Liver (tissue), 3 donors: ENCODE data around the gene TUBA3D.

Source experiments
- CTCF ChIP-seq: fragments of 150-350 bp; IDR thresholded peaks from 2 replicates; pipeline ENCODE4 v1.5.1; 2017; ENCODE audit warnings: improper control_type of control experiment, low read depth, low read length; ENCODE audit not compliant: missing input control
- EGR1 ChIP-seq, 2 donors: IDR thresholded peaks; 2 replicates each; pipeline ENCODE4 v1.6.1; 2016 to 2018; ENCODE audit warnings: antibody characterized with exemption in 2 of 2, low read depth in 2 of 2
- GABPA ChIP-seq, 2 donors: IDR thresholded peaks in 1 of 2; conservative IDR thresholded peaks in 1 of 2; 2 replicates each; pipeline ENCODE4 v1.6.1; 2016; ENCODE audit warnings: antibody characterized with exemption in 2 of 2, mild to moderate bottlenecking in 1 of 2, moderate library complexity in 1 of 2
- JUND ChIP-seq, 2 donors: IDR thresholded peaks; 2 replicates each; pipeline ENCODE4 v1.6.1; 2016; ENCODE audit warnings: antibody characterized with exemption in 2 of 2
- NR2F2 ChIP-seq: IDR thresholded peaks from 2 replicates; pipeline ENCODE4 v1.6.1; 2016; ENCODE audit warnings: antibody characterized with exemption
- RAD21 ChIP-seq, 2 donors: IDR thresholded peaks; 2 replicates each; pipeline ENCODE4 v1.6.1; 2016; ENCODE audit warnings: antibody characterized with exemption in 2 of 2, mild to moderate bottlenecking in 2 of 2
- REST ChIP-seq: IDR thresholded peaks from 2 replicates; pipeline ENCODE4 v1.6.1; 2016; ENCODE audit warnings: antibody characterized with exemption, mild to moderate bottlenecking
- RXRA ChIP-seq, 2 donors: IDR thresholded peaks; 2 replicates each; pipeline ENCODE4 v1.6.1; 2017 to 2018; ENCODE audit warnings: antibody characterized with exemption in 2 of 2, mild to moderate bottlenecking in 1 of 2
- SP1 ChIP-seq: IDR thresholded peaks from 2 replicates; pipeline ENCODE4 v1.6.1; 2018; ENCODE audit warnings: antibody characterized with exemption, mild to moderate bottlenecking
- TAF1 ChIP-seq: conservative IDR thresholded peaks from 2 replicates; pipeline ENCODE4 v1.6.1; 2016; ENCODE audit warnings: antibody characterized with exemption, mild to moderate bottlenecking
- YY1 ChIP-seq: IDR thresholded peaks from 2 replicates; pipeline ENCODE4 v1.6.1; 2016; ENCODE audit warnings: antibody characterized with exemption, mild to moderate bottlenecking
- ZBTB33 ChIP-seq: IDR thresholded peaks from 2 replicates; pipeline ENCODE4 v1.6.1; 2016; ENCODE audit warnings: antibody characterized with exemption
- TF ChIP-seq, protein P1 (sequence below): IDR thresholded peaks from 2 replicates; pipeline ENCODE4 v1.6.1; 2016; ENCODE audit warnings: antibody characterized with exemption
- donor health status: healthy.
- donor health status: healthy.

DNA sequence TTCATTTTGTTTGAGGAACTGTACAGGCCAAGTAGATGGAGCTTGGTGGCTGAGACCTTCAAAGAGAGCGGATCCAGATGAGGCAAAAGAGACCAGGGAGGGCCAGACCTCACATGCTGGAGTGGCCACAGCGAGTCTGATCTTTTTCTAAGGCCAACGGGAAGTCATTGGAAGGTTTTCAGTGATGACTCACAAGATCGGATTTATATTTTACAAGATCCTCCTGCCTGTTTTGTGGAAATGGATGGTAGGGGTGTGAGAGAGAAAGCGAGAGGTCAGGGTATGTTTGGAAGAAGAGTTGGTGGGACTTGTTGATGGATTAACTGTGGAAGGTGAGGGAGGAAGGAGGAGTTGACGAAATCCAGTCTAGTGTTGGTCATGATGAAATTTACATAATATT is 44.6 kb upstream of the TUBA3D start:
- TF ChIP-seq CTCF (no peak), TAF1 (no peak), JUND (IDR thresholded peaks at IDR 0.05) (no peak), ZBTB33 (no peak), RAD21 (IDR thresholded peaks at IDR 0.05) (no peak), GABPA (IDR thresholded peaks at IDR 0.05 in 1 of 2, conservative IDR thresholded peaks at IDR 0.05 in 1 of 2) (no peak), YY1 (no peak), SP1 (no peak), EGR1 (IDR thresholded peaks at IDR 0.05; ENCODE audit: low read depth in 2 of 2) (no peak), REST (no peak), RXRA (IDR thresholded peaks at IDR 0.05) (no peak), NR2F2 (no peak)
- TF ChIP-seq, protein P1, sequence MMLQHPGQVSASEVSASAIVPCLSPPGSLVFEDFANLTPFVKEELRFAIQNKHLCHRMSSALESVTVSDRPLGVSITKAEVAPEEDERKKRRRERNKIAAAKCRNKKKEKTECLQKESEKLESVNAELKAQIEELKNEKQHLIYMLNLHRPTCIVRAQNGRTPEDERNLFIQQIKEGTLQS: no peak
